Measurements from ENCODE around the gene NBEA. TPM values are rescaled to one million over a fixed set of nuclear protein-coding genes. Genes with fewer than 3 reads are reported as not detected.

Gene NBEA
- total RNA-seq, 1 experiment from 2014 or later = 4.1 TPM

DNA sequence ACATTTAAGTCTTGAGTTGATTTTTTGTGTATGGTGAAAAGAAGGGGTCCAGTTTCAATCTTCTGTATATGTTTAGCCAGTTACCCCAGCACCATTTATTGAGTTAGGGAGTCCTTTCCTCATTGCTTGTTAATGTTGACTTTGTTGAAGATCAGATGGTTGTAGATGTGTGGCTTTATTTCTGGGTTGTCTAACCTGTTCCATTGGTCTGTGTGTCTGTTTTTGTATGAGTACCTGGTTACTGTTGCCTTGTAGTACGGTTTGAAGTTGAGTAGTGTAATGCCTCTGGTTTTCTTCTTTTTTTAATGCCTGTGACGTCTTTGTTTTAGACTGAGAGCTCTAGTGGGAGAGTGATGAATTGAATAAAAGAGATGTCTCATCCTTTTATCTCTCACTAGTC lies 83.2 kb downstream of the NBEA start:
- Histone ChIP-seq H3K79me2 (ENCODE audit: insufficient read depth, low read length) (no peaks in the 10 kb centered on the region), H3K9me2 (ENCODE audit: insufficient read depth) (no peaks in the 10 kb centered on the region)
- POLR2A ChIA-PET = no interaction called here

More for the DNA sequence above, 83.2 kb downstream of the NBEA start:
- H3K4me1 ChIP-seq (ENCODE audit: control insufficient read depth in 1 of 2, insufficient read depth in 2 of 2, low read length in 2 of 2) = no peaks in the 10 kb centered on the region
- TF ChIP-seq ZBTB33 (IDR thresholded peaks at IDR 0.05; ENCODE audit: extremely low read depth, insufficient replicate concordance, low read length) = no peak
- no peak for TF ChIP-seq CEBPB (IDR thresholded peaks at IDR 0.05; ENCODE audit: low read depth)
- TF ChIP-seq ATF3 (IDR thresholded peaks at IDR 0.05) = no peak
- TF ChIP-seq SIN3A (IDR thresholded peaks at IDR 0.05; ENCODE audit: low read depth) = no peak
- no peak for TF ChIP-seq MAX (IDR thresholded peaks at IDR 0.05)
- TF ChIP-seq CTCF (IDR thresholded peaks at IDR 0.05 in 2 of 3, conservative IDR thresholded peaks at IDR 0.05 in 1 of 3; ENCODE audit: borderline replicate concordance in 1 of 3, insufficient read depth in 1 of 3, low read depth in 2 of 3, low read length in 2 of 3) = no peak
- TF ChIP-seq, protein P1, sequence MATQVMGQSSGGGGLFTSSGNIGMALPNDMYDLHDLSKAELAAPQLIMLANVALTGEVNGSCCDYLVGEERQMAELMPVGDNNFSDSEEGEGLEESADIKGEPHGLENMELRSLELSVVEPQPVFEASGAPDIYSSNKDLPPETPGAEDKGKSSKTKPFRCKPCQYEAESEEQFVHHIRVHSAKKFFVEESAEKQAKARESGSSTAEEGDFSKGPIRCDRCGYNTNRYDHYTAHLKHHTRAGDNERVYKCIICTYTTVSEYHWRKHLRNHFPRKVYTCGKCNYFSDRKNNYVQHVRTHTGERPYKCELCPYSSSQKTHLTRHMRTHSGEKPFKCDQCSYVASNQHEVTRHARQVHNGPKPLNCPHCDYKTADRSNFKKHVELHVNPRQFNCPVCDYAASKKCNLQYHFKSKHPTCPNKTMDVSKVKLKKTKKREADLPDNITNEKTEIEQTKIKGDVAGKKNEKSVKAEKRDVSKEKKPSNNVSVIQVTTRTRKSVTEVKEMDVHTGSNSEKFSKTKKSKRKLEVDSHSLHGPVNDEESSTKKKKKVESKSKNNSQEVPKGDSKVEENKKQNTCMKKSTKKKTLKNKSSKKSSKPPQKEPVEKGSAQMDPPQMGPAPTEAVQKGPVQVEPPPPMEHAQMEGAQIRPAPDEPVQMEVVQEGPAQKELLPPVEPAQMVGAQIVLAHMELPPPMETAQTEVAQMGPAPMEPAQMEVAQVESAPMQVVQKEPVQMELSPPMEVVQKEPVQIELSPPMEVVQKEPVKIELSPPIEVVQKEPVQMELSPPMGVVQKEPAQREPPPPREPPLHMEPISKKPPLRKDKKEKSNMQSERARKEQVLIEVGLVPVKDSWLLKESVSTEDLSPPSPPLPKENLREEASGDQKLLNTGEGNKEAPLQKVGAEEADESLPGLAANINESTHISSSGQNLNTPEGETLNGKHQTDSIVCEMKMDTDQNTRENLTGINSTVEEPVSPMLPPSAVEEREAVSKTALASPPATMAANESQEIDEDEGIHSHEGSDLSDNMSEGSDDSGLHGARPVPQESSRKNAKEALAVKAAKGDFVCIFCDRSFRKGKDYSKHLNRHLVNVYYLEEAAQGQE (IDR thresholded peaks at IDR 0.05; ENCODE audit: low read depth) = no peak
- TF ChIP-seq EZH2 (IDR thresholded peaks at IDR 0.05) = no peak
- no peak for TF ChIP-seq SRF (IDR thresholded peaks at IDR 0.05; ENCODE audit: low read depth)
- TF ChIP-seq POLR2A (IDR thresholded peaks at IDR 0.05; ENCODE audit: borderline replicate concordance, extremely low read depth, insufficient read depth, insufficient read length) = no peak
- H3K27ac ChIP-seq (ENCODE audit: low read depth, low read length) = no peak overlapping the region
- no peaks in the 10 kb centered on the region for H3K9me3 ChIP-seq (ENCODE audit: control insufficient read depth in 1 of 2, insufficient read depth in 1 of 2, low read depth in 1 of 2, low read length in 2 of 2)
- H3K36me3 ChIP-seq (ENCODE audit: control insufficient read depth in 1 of 2, insufficient read depth in 2 of 2, low read length in 2 of 2) = no peaks in the 10 kb centered on the region
- no peak overlapping the region for H3K4me2 ChIP-seq (ENCODE audit: low read length)
- ATAC-seq (no peak), DNase-seq (ENCODE audit: low read depth, low spot score) (no peak)
- no peak overlapping the region for H3K9ac ChIP-seq (ENCODE audit: low read length)
- ChIA-PET RAD21 (ENCODE audit: low non-redundant PET in 1 of 2, low total read pairs in 2 of 2, uncharacterized antibody in 2 of 2, unreplicated experiment in 2 of 2) (no interaction called here), CTCF (no interaction called here)
- H4K20me1 ChIP-seq (ENCODE audit: insufficient read depth) = no peaks in the 10 kb centered on the region
- no peak overlapping the region for H2AFZ ChIP-seq (ENCODE audit: low read depth, low read length, poor library complexity, severe bottlenecking)
- BruUV-seq (replicated peaks) = no TSS peak
- H3K4me3 ChIP-seq (replicated peaks in 1 of 2; ENCODE audit: low read depth in 1 of 2, low read length in 2 of 2) = no peak overlapping the region
- intact Hi-C loops (cut with micrococcal nuclease) = no loop called here
- no peaks in the 10 kb centered on the region for H3K27me3 ChIP-seq (ENCODE audit: insufficient read depth, low read length)
